Activated CD4-positive, alpha-beta memory T cell treated with anti-CD3 and anti-CD28 coated beads for 36 hours (primary cell): ENCODE data around the gene SLC30A10. TPM values are rescaled to one million over a fixed set of nuclear protein-coding genes. Genes with fewer than 3 reads are reported as not detected.
"Not testable (repeated sequence)": the region's sequence is repeated elsewhere in the genome, so short reads cannot be mapped to it uniquely, and the experiment has no call there.

Source experiments
- CTCF ChIA-PET: fragments of 350-600 bp; sonication (Branson Sonifier 250); formaldehyde crosslinking; loops from one replicate; lab custom pipeline; 2021; ENCODE audit warnings: antibody characterized with exemption, inconsistent platforms; lab: Charles Lee
- POLR2A ChIA-PET: fragments of 350-600 bp; sonication (Branson Sonifier 250); formaldehyde crosslinking; loops from one replicate; lab custom pipeline; 2021; ENCODE audit warnings: antibody characterized with exemption; lab: Charles Lee
- DNase-seq: peaks from one replicate; pipeline ENCODE4 v3.0.0-alpha.2; 2020
- H3K27ac Mint-ChIP-seq: one replicate; pipeline ENCODE4 v1.8.0; 2021; ENCODE audit warnings: mixed read lengths
- H3K27me3 Mint-ChIP-seq: one replicate; pipeline ENCODE4 v1.8.0; 2021; ENCODE audit warnings: mixed read lengths
- H3K36me3 Mint-ChIP-seq: one replicate; pipeline ENCODE4 v1.8.0; 2021; ENCODE audit warnings: mixed read lengths
- H3K4me1 Mint-ChIP-seq: one replicate; pipeline ENCODE4 v1.8.0; 2021; ENCODE audit warnings: low read depth, mixed read lengths
- H3K4me3 Mint-ChIP-seq: one replicate; pipeline ENCODE4 v1.8.0; 2021; ENCODE audit warnings: mild to moderate bottlenecking, mixed read lengths
- H3K9me3 Mint-ChIP-seq: one replicate; pipeline ENCODE4 v1.8.0; 2021; ENCODE audit warnings: mixed read lengths
- intact Hi-C: fragments of 100-400 bp; cut with micrococcal nuclease; formaldehyde crosslinking; loops from one replicate; pipeline ENCODE4 v1.15.1; 2023
- total RNA-seq, 2 experiments: library from RNA; stranded (reverse); gene quantifications; one replicate each; pipeline ENCODE4 v1.2.3, GENCODE V29; 2021

Gene SLC30A10
- total RNA-seq, 2 experiments from 2014 or later: not detected

- intact Hi-C loops: no loop called here
- Mint-ChIP-seq H3K4me3 (no peak overlapping the region), H3K9me3 (no peaks in the 10 kb centered on the region), H3K27me3 (peaks cover 5% of the 10 kb centered on the region), H3K36me3 (no peaks in the 10 kb centered on the region), H3K4me1 (no peaks in the 10 kb centered on the region), H3K27ac (no peak overlapping the region)
- ChIA-PET CTCF (no interaction called here), POLR2A (no interaction called here)
- no peak for DNase-seq
These were observed 24.9 kb downstream of the SLC30A10 start for GRCh38 chr1:219903353-219903871.

GRCh38 chr1:219902951-219903350 is 25.4 kb downstream of the SLC30A10 start:
- no peaks in the 10 kb centered on the region for H3K36me3 Mint-ChIP-seq
- H3K4me3 Mint-ChIP-seq: no peak overlapping the region
- H3K9me3 Mint-ChIP-seq: no peaks in the 10 kb centered on the region
- intact Hi-C loops: no loop called here
- no peak overlapping the region for H3K27ac Mint-ChIP-seq
- POLR2A ChIA-PET: no interaction called here
- no peak for DNase-seq
- CTCF ChIA-PET: no interaction called here
- no peaks in the 10 kb centered on the region for H3K4me1 Mint-ChIP-seq
- peaks cover 5% of the 10 kb centered on the region for H3K27me3 Mint-ChIP-seq

- Mint-ChIP-seq H3K4me3 (no peak overlapping the region), H3K4me1 (no peaks in the 10 kb centered on the region), H3K36me3 (no peaks in the 10 kb centered on the region), H3K27ac (no peak overlapping the region), H3K9me3 (no peaks in the 10 kb centered on the region), H3K27me3 (peaks cover 5% of the 10 kb centered on the region)
- ChIA-PET POLR2A (no interaction called here), CTCF (no interaction called here)
- no peak for DNase-seq
- intact Hi-C loops: no loop called here
These were observed 27.5 kb downstream of the SLC30A10 start for GRCh38 chr1:219900882-219901281.

- intact Hi-C loops: no loop called here
- DNase-seq: no peak
- Mint-ChIP-seq H3K36me3 (no peaks in the 10 kb centered on the region), H3K27me3 (peaks cover 5% of the 10 kb centered on the region), H3K27ac (no peak overlapping the region), H3K9me3 (peaks cover 3% of the 10 kb centered on the region), H3K4me1 (no peaks in the 10 kb centered on the region), H3K4me3 (no peak overlapping the region)
- ChIA-PET POLR2A (no interaction called here), CTCF (no interaction called here)
These were observed 28.2 kb downstream of the SLC30A10 start for GRCh38 chr1:219900201-219900600.

- Mint-ChIP-seq H3K4me3 (no peak overlapping the region), H3K36me3 (no peaks in the 10 kb centered on the region), H3K27me3 (peaks cover 5% of the 10 kb centered on the region), H3K27ac (no peak overlapping the region), H3K9me3 (peaks cover 3% of the 10 kb centered on the region), H3K4me1 (no peaks in the 10 kb centered on the region)
- intact Hi-C loops: no loop called here
- no peak for DNase-seq
- ChIA-PET POLR2A (no interaction called here), CTCF (no interaction called here)
These were observed 30.0 kb downstream of the SLC30A10 start for GRCh38 chr1:219898375-219898774.

- no peak overlapping the region for H3K27ac Mint-ChIP-seq
- no peak overlapping the region for H3K4me3 Mint-ChIP-seq
- H3K27me3 Mint-ChIP-seq: peaks cover 2% of the 10 kb centered on the region
- ChIA-PET CTCF (no interaction called here), POLR2A (no interaction called here)
- no peaks in the 10 kb centered on the region for H3K36me3 Mint-ChIP-seq
- no peak for DNase-seq
- peaks cover 3% of the 10 kb centered on the region for H3K9me3 Mint-ChIP-seq
- H3K4me1 Mint-ChIP-seq: no peaks in the 10 kb centered on the region
- intact Hi-C loops: no loop called here
These were observed 30.4 kb downstream of the SLC30A10 start for GRCh38 chr1:219897914-219898313.

- H3K27ac Mint-ChIP-seq, CTCF ChIA-PET, intact Hi-C loops, H3K27me3 Mint-ChIP-seq, H3K36me3 Mint-ChIP-seq, H3K9me3 Mint-ChIP-seq, H3K4me1 Mint-ChIP-seq, H3K4me3 Mint-ChIP-seq, POLR2A ChIA-PET, DNase-seq: not testable (repeated sequence)
These were observed 36.1 kb downstream of the SLC30A10 start for GRCh38 chr1:219892271-219892670.

GRCh38 chr1:219891846-219892245 is 36.5 kb downstream of the SLC30A10 start:
- CTCF ChIA-PET, H3K27me3 Mint-ChIP-seq, H3K4me1 Mint-ChIP-seq, POLR2A ChIA-PET, H3K9me3 Mint-ChIP-seq, intact Hi-C loops, DNase-seq, H3K27ac Mint-ChIP-seq, H3K4me3 Mint-ChIP-seq, H3K36me3 Mint-ChIP-seq: not testable (repeated sequence)

GRCh38 chr1:219888667-219889066 is 39.7 kb downstream of the SLC30A10 start:
- POLR2A ChIA-PET, H3K4me3 Mint-ChIP-seq, H3K36me3 Mint-ChIP-seq, H3K9me3 Mint-ChIP-seq, CTCF ChIA-PET, H3K27ac Mint-ChIP-seq, DNase-seq, H3K4me1 Mint-ChIP-seq, intact Hi-C loops: not testable (repeated sequence)
- peaks cover 15% of the 10 kb centered on the region for H3K27me3 Mint-ChIP-seq

GRCh38 chr1:219885680-219886079 is 42.7 kb downstream of the SLC30A10 start:
- DNase-seq: no peak
- intact Hi-C loops: no loop called here
- POLR2A ChIA-PET: no interaction called here
- H3K4me1 Mint-ChIP-seq: no peaks in the 10 kb centered on the region
- H3K9me3 Mint-ChIP-seq: no peaks in the 10 kb centered on the region
- CTCF ChIA-PET: no interaction called here
- no peaks in the 10 kb centered on the region for H3K36me3 Mint-ChIP-seq
- H3K27me3 Mint-ChIP-seq: peaks cover 18% of the 10 kb centered on the region
- no peak overlapping the region for H3K4me3 Mint-ChIP-seq
- no peak overlapping the region for H3K27ac Mint-ChIP-seq

- ChIA-PET POLR2A (no interaction called here), CTCF (no interaction called here)
- Mint-ChIP-seq H3K27me3 (peaks cover 18% of the 10 kb centered on the region), H3K9me3 (no peaks in the 10 kb centered on the region), H3K27ac (no peak overlapping the region), H3K4me1 (no peaks in the 10 kb centered on the region), H3K36me3 (no peaks in the 10 kb centered on the region), H3K4me3 (no peak overlapping the region)
- intact Hi-C loops: no loop called here
- no peak for DNase-seq
These were observed 44.7 kb downstream of the SLC30A10 start for GRCh38 chr1:219883400-219884332.

- POLR2A ChIA-PET: no interaction called here
- Mint-ChIP-seq H3K27me3 (peaks cover 18% of the 10 kb centered on the region), H3K4me1 (no peaks in the 10 kb centered on the region), H3K27ac (no peak overlapping the region), H3K9me3 (no peaks in the 10 kb centered on the region), H3K4me3 (no peak overlapping the region), H3K36me3 (no peaks in the 10 kb centered on the region)
- intact Hi-C loops: no loop called here
- CTCF ChIA-PET: no interaction called here
- DNase-seq: no peak
These were observed 45.6 kb downstream of the SLC30A10 start for GRCh38 chr1:219882755-219883154.

GRCh38 chr1:219882096-219882495 is 46.3 kb downstream of the SLC30A10 start:
- intact Hi-C loops: no loop called here
- no peak for DNase-seq
- ChIA-PET CTCF (no interaction called here), POLR2A (no interaction called here)
- Mint-ChIP-seq H3K36me3 (no peaks in the 10 kb centered on the region), H3K9me3 (no peaks in the 10 kb centered on the region), H3K4me1 (no peaks in the 10 kb centered on the region), H3K27ac (no peak overlapping the region), H3K4me3 (no peak overlapping the region), H3K27me3 (peaks cover 18% of the 10 kb centered on the region)
